ENCODE data around the gene OR51G2. TPM values are rescaled to one million over a fixed set of nuclear protein-coding genes. Genes with fewer than 3 reads are reported as not detected.

The OR51G2 gene
- total RNA-seq, 1 donor from 2014 or later, result not detected

- Mint-ChIP-seq H3K36me3 (ENCODE audit: low read depth) (no peaks in the 10 kb centered on the region), H3K27me3 (ENCODE audit: low read depth) (no peaks in the 10 kb centered on the region), H3K9me3 (ENCODE audit: low read depth) (peaks cover 8% of the 10 kb centered on the region), H3K4me3 (ENCODE audit: unreplicated experiment) (no peak overlapping the region), H3K27ac (ENCODE audit: unreplicated experiment) (no peak overlapping the region), H3K4me1 (ENCODE audit: low read depth) (peaks cover 9% of the 10 kb centered on the region)
- no peak for TF ChIP-seq CTCF (IDR thresholded peaks at IDR 0.05)
- no peak for DNase-seq (ENCODE audit: low spot score)
Measured at GRCh38 chr11:4887591-4887990, 31.6 kb downstream of the OR51G2 start.

- DNase-seq (ENCODE audit: low spot score), result no peak
- H3K27ac Mint-ChIP-seq (ENCODE audit: unreplicated experiment), result no peak overlapping the region
- H3K4me3 Mint-ChIP-seq (ENCODE audit: unreplicated experiment), result no peak overlapping the region
- H3K9me3 Mint-ChIP-seq (ENCODE audit: low read depth), result peaks cover 8% of the 10 kb centered on the region
- H3K4me1 Mint-ChIP-seq (ENCODE audit: low read depth), result peaks cover 14% of the 10 kb centered on the region
- no peak for TF ChIP-seq CTCF (IDR thresholded peaks at IDR 0.05)
- no peaks in the 10 kb centered on the region for H3K27me3 Mint-ChIP-seq (ENCODE audit: low read depth)
- no peaks in the 10 kb centered on the region for H3K36me3 Mint-ChIP-seq (ENCODE audit: low read depth)
Measured at GRCh38 chr11:4886186-4886585, 33.0 kb downstream of the OR51G2 start.

GRCh38 chr11:4884361-4884760 lies 34.8 kb downstream of the OR51G2 start:
- Mint-ChIP-seq H3K4me3 (ENCODE audit: unreplicated experiment) (no peak overlapping the region), H3K27ac (ENCODE audit: unreplicated experiment) (no peak overlapping the region), H3K4me1 (ENCODE audit: low read depth) (peaks cover 19% of the 10 kb centered on the region), H3K27me3 (ENCODE audit: low read depth) (no peaks in the 10 kb centered on the region), H3K9me3 (ENCODE audit: low read depth) (no peaks in the 10 kb centered on the region), H3K36me3 (ENCODE audit: low read depth) (no peaks in the 10 kb centered on the region)
- no peak for DNase-seq (ENCODE audit: low spot score)
- TF ChIP-seq CTCF (IDR thresholded peaks at IDR 0.05), result no peak

- Mint-ChIP-seq H3K27ac (ENCODE audit: unreplicated experiment) (no peak overlapping the region), H3K36me3 (ENCODE audit: low read depth) (no peaks in the 10 kb centered on the region), H3K9me3 (ENCODE audit: low read depth) (no peaks in the 10 kb centered on the region), H3K4me1 (ENCODE audit: low read depth) (peaks cover 19% of the 10 kb centered on the region), H3K27me3 (ENCODE audit: low read depth) (no peaks in the 10 kb centered on the region), H3K4me3 (ENCODE audit: unreplicated experiment) (no peak overlapping the region)
- no peak for DNase-seq (ENCODE audit: low spot score)
- no peak for TF ChIP-seq CTCF (IDR thresholded peaks at IDR 0.05)
Measured at GRCh38 chr11:4882543-4882942, 36.6 kb downstream of the OR51G2 start.

- peaks cover 19% of the 10 kb centered on the region for H3K4me1 Mint-ChIP-seq (ENCODE audit: low read depth)
- H3K36me3 Mint-ChIP-seq (ENCODE audit: low read depth), result no peaks in the 10 kb centered on the region
- H3K27ac Mint-ChIP-seq (ENCODE audit: unreplicated experiment), result peak within 1 kb of the TSS; percentile 69
- H3K9me3 Mint-ChIP-seq (ENCODE audit: low read depth), result no peaks in the 10 kb centered on the region
- no peak for TF ChIP-seq CTCF (IDR thresholded peaks at IDR 0.05)
- no peak within 1 kb of the TSS for H3K4me3 Mint-ChIP-seq (ENCODE audit: unreplicated experiment)
- no peak for DNase-seq (ENCODE audit: low spot score)
- H3K27me3 Mint-ChIP-seq (ENCODE audit: low read depth), result no peaks in the 10 kb centered on the region
Measured at GRCh38 chr11:4881860-4882500, 37.2 kb downstream of the OR51G2 start, which contains the start of gene OR51T1. OR51T1 (plus strand) TSS chr11:4881900; CDS start chr11:4881900, 0 bp downstream.
